ENCODE data around the gene DUSP22. TPM values are rescaled to one million over a fixed set of nuclear protein-coding genes. Genes with fewer than 3 reads are reported as not detected.

Gene DUSP22
- total RNA-seq, 1 experiment from 2014 or later = 19.2 TPM

GRCh38 chr6:301929-302705 lies 9.8 kb downstream of the DUSP22 start (continued):
- TF ChIP-seq, protein P1, sequence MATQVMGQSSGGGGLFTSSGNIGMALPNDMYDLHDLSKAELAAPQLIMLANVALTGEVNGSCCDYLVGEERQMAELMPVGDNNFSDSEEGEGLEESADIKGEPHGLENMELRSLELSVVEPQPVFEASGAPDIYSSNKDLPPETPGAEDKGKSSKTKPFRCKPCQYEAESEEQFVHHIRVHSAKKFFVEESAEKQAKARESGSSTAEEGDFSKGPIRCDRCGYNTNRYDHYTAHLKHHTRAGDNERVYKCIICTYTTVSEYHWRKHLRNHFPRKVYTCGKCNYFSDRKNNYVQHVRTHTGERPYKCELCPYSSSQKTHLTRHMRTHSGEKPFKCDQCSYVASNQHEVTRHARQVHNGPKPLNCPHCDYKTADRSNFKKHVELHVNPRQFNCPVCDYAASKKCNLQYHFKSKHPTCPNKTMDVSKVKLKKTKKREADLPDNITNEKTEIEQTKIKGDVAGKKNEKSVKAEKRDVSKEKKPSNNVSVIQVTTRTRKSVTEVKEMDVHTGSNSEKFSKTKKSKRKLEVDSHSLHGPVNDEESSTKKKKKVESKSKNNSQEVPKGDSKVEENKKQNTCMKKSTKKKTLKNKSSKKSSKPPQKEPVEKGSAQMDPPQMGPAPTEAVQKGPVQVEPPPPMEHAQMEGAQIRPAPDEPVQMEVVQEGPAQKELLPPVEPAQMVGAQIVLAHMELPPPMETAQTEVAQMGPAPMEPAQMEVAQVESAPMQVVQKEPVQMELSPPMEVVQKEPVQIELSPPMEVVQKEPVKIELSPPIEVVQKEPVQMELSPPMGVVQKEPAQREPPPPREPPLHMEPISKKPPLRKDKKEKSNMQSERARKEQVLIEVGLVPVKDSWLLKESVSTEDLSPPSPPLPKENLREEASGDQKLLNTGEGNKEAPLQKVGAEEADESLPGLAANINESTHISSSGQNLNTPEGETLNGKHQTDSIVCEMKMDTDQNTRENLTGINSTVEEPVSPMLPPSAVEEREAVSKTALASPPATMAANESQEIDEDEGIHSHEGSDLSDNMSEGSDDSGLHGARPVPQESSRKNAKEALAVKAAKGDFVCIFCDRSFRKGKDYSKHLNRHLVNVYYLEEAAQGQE (IDR thresholded peaks at IDR 0.05; ENCODE audit: low read depth) = no peak

GRCh38 chr6:302760-303159 lies 10.5 kb downstream of the DUSP22 start:
- Histone ChIP-seq H3K4me2 (ENCODE audit: low read length) (no peak overlapping the region), H3K9ac (ENCODE audit: low read length) (no peak overlapping the region), H3K4me3 (replicated peaks in 1 of 2; ENCODE audit: low read depth in 1 of 2, low read length in 2 of 2) (no peak overlapping the region), H3K27me3 (ENCODE audit: insufficient read depth, low read length) (no peaks in the 10 kb centered on the region), H4K20me1 (ENCODE audit: insufficient read depth) (no peaks in the 10 kb centered on the region), H3K27ac (ENCODE audit: low read depth, low read length) (no peak overlapping the region), H3K9me2 (ENCODE audit: insufficient read depth) (no peaks in the 10 kb centered on the region), H3K9me3 (ENCODE audit: control insufficient read depth in 1 of 2, insufficient read depth in 1 of 2, low read depth in 1 of 2, low read length in 2 of 2) (peaks cover 0 to 13% of the 10 kb centered on the region in 2 experiments; a peak in 2 of 4 replicates), H3K36me3 (ENCODE audit: control insufficient read depth in 1 of 2, insufficient read depth in 2 of 2, low read length in 2 of 2) (no peaks in the 10 kb centered on the region), H2AFZ (ENCODE audit: low read depth, low read length, poor library complexity, severe bottlenecking) (no peak overlapping the region), H3K79me2 (ENCODE audit: insufficient read depth, low read length) (no peaks in the 10 kb centered on the region), H3K4me1 (ENCODE audit: control insufficient read depth in 1 of 2, insufficient read depth in 2 of 2, low read length in 2 of 2) (no peaks in the 10 kb centered on the region)
- BruUV-seq (replicated peaks) = no TSS peak
- DNase-seq (ENCODE audit: low read depth, low spot score) = no peak
- RAD21 ChIA-PET (ENCODE audit: low non-redundant PET in 1 of 2, low total read pairs in 2 of 2, uncharacterized antibody in 2 of 2, unreplicated experiment in 2 of 2) = no interaction called here
- intact Hi-C loops (cut with micrococcal nuclease) = no loop called here
- ATAC-seq = no peak
- no peak for TF ChIP-seq RAD21 (IDR thresholded peaks at IDR 0.05; ENCODE audit: low read depth)
- CTCF ChIA-PET = no interaction called here
- POLR2A ChIA-PET = no interaction called here

DNA sequence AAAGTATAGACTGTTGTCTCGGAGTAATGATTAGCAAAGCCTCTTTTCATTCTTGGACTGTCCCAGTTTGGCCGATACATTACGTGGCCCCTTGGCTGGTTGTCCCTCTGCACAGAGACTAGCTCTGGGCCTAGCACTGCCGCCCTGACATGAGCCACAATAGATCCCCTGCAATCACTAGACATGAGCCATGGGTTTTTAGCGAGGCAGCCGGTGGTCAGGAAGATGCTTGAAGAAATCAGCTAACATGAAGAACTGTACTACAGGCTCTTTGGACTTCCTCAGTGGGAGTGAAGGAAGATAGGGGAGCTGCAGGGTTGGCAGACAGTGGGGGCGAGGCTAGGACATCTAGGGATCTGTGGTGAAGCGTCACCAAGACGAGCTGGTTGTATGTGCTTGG lies 11.0 kb downstream of the DUSP22 start:
- no peak overlapping the region for H3K4me3 ChIP-seq (replicated peaks in 1 of 2; ENCODE audit: low read depth in 1 of 2, low read length in 2 of 2)
- BruUV-seq (replicated peaks) = no TSS peak
- H3K36me3 ChIP-seq (ENCODE audit: control insufficient read depth in 1 of 2, insufficient read depth in 2 of 2, low read length in 2 of 2) = no peaks in the 10 kb centered on the region
- ATAC-seq (no peak), DNase-seq (ENCODE audit: low read depth, low spot score) (no peak)
- peaks cover 0 to 13% of the 10 kb centered on the region in 2 experiments; a peak in 2 of 4 replicates for H3K9me3 ChIP-seq (ENCODE audit: control insufficient read depth in 1 of 2, insufficient read depth in 1 of 2, low read depth in 1 of 2, low read length in 2 of 2)
- ChIA-PET POLR2A (no interaction called here), RAD21 (ENCODE audit: low non-redundant PET in 1 of 2, low total read pairs in 2 of 2, uncharacterized antibody in 2 of 2, unreplicated experiment in 2 of 2) (no interaction called here), CTCF (no interaction called here)
- H3K9ac ChIP-seq (ENCODE audit: low read length) = no peak overlapping the region
- H3K9me2 ChIP-seq (ENCODE audit: insufficient read depth) = no peaks in the 10 kb centered on the region
- intact Hi-C loops (cut with micrococcal nuclease) = no loop called here
- H2AFZ ChIP-seq (ENCODE audit: low read depth, low read length, poor library complexity, severe bottlenecking) = no peak overlapping the region
- no peaks in the 10 kb centered on the region for H3K79me2 ChIP-seq (ENCODE audit: insufficient read depth, low read length)
- H3K27me3 ChIP-seq (ENCODE audit: insufficient read depth, low read length) = no peaks in the 10 kb centered on the region
- no peak for TF ChIP-seq EZH2 (IDR thresholded peaks at IDR 0.05)
- TF ChIP-seq SIN3A (IDR thresholded peaks at IDR 0.05; ENCODE audit: low read depth) = no peak
- no peak for TF ChIP-seq ELF1 (IDR thresholded peaks at IDR 0.05; ENCODE audit: borderline replicate concordance, low read depth)
- no peak for TF ChIP-seq EGR1 (IDR thresholded peaks at IDR 0.05; ENCODE audit: low read depth)
- no peak for TF ChIP-seq SP1 (IDR thresholded peaks at IDR 0.05; ENCODE audit: low read depth)
- TF ChIP-seq, protein P2, sequence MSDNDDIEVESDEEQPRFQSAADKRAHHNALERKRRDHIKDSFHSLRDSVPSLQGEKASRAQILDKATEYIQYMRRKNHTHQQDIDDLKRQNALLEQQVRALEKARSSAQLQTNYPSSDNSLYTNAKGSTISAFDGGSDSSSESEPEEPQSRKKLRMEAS (IDR thresholded peaks at IDR 0.05) = no peak
- no peak for TF ChIP-seq RAD21 (IDR thresholded peaks at IDR 0.05; ENCODE audit: low read depth)
- no peak for TF ChIP-seq EZH2phosphoT487 (IDR thresholded peaks at IDR 0.05; ENCODE audit: borderline replicate concordance)
- no peak for TF ChIP-seq POLR2AphosphoS5 (IDR thresholded peaks at IDR 0.05; ENCODE audit: low read depth, low read length)
- no peak for TF ChIP-seq FOSL1 (IDR thresholded peaks at IDR 0.05; ENCODE audit: low read depth)
- TF ChIP-seq ZFX (IDR thresholded peaks at IDR 0.05) = no peak
- TF ChIP-seq POLR2A (IDR thresholded peaks at IDR 0.05; ENCODE audit: borderline replicate concordance, extremely low read depth, insufficient read depth, insufficient read length) = no peak
- H3K27ac ChIP-seq (ENCODE audit: low read depth, low read length) = no peak overlapping the region
- no peak overlapping the region for H3K4me2 ChIP-seq (ENCODE audit: low read length)
- no peaks in the 10 kb centered on the region for H3K4me1 ChIP-seq (ENCODE audit: control insufficient read depth in 1 of 2, insufficient read depth in 2 of 2, low read length in 2 of 2)
- H4K20me1 ChIP-seq (ENCODE audit: insufficient read depth) = no peaks in the 10 kb centered on the region
